Measurements from ENCODE around the gene LONP1. TPM values are rescaled to one million over a fixed set of nuclear protein-coding genes. Genes with fewer than 3 reads are reported as not detected.

Gene LONP1
- polyA plus RNA-seq, 1 experiment, result 77.4 TPM

DNA sequence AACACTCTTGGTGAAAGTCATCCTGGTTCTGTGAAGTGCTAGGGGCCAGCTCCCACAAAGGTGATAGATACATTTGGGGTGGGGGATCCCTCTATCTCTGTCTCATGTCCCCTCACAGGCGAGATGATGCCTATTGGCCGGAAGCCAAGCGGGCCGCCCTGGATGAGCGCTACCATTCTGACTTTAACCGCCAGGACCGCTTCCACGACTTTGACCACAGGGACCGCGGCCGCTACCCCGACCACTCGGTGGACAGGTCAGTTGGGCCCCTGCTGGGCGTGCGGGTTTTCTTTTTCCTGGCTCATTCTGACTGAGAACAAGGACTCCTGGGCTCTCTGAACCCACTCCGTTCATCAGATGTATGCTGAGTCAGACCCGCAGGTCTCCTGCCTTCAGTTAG lies 56.0 kb downstream of the LONP1 start:
- Histone ChIP-seq H3K4me3 (ENCODE audit: low read depth, low read length) (no peak overlapping the region), H3K36me3 (ENCODE audit: control insufficient read depth, insufficient read depth, low read length) (peaks cover 49% of the 10 kb centered on the region), H3K27me3 (ENCODE audit: control insufficient read depth, insufficient read depth, low read length) (no peaks in the 10 kb centered on the region)
- no peak for DNase-seq (ENCODE audit: low read depth)
- TF ChIP-seq, protein P1, sequence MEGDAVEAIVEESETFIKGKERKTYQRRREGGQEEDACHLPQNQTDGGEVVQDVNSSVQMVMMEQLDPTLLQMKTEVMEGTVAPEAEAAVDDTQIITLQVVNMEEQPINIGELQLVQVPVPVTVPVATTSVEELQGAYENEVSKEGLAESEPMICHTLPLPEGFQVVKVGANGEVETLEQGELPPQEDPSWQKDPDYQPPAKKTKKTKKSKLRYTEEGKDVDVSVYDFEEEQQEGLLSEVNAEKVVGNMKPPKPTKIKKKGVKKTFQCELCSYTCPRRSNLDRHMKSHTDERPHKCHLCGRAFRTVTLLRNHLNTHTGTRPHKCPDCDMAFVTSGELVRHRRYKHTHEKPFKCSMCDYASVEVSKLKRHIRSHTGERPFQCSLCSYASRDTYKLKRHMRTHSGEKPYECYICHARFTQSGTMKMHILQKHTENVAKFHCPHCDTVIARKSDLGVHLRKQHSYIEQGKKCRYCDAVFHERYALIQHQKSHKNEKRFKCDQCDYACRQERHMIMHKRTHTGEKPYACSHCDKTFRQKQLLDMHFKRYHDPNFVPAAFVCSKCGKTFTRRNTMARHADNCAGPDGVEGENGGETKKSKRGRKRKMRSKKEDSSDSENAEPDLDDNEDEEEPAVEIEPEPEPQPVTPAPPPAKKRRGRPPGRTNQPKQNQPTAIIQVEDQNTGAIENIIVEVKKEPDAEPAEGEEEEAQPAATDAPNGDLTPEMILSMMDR (IDR thresholded peaks at IDR 0.05; ENCODE audit: insufficient read depth, low read depth, low read length), result no peak
- POLR2A ChIA-PET, result no interaction called here
- CTCF ChIA-PET, result interaction anchor here (1.5 kb wide), 1 partner anchor 9 kb away, joined by 4 read pairs; no protein-coding TSS in a partner anchor

DNA sequence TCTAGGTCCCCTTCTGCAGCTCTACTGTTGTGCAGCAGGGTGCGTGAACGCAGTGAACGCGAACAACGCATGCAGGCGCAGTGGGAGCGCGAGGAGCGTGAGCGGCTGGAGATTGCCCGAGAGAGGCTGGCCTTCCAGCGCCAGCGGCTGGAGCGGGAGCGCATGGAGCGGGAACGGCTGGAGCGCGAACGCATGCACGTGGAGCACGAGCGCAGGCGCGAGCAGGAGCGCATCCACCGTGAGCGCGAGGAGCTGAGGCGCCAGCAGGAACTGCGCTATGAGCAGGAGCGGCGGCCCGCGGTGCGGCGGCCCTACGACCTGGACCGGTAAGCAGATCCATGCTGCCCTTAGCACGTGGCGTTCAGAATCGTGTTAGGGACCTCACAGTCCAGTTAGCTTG lies 58.5 kb downstream of the LONP1 start:
- no peak for DNase-seq (ENCODE audit: low read depth)
- CTCF ChIA-PET, result no interaction called here
- peaks cover 38% of the 10 kb centered on the region for H3K36me3 ChIP-seq (ENCODE audit: control insufficient read depth, insufficient read depth, low read length)
- POLR2A ChIA-PET, result no interaction called here
- TF ChIP-seq, protein P1 (IDR thresholded peaks at IDR 0.05; ENCODE audit: insufficient read depth, low read depth, low read length), result no peak
- no peak overlapping the region for H3K4me3 ChIP-seq (ENCODE audit: low read depth, low read length)
- no peaks in the 10 kb centered on the region for H3K27me3 ChIP-seq (ENCODE audit: control insufficient read depth, insufficient read depth, low read length)

DNA sequence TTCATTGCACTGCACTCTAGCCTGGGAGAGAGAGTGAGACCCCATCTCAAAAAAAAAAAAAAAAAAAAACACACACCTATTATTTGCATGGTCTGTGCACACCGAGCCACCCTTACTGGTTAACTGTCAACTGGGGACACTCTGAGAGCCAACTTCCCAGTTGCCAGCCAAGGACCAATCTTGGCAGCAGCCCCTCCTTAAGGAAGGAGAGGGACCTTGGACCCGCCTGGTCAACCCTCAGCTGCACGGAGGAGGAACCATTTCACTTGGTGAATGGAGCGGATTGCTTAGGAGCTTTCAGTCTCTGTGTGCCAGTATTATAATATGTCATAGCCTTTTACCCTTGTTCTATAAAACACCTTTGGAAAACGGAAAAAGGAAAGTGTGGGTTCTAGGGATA lies 64.5 kb downstream of the LONP1 start:
- POLR2A ChIA-PET, result no interaction called here
- no peak overlapping the region for H3K4me3 ChIP-seq (ENCODE audit: low read depth, low read length)
- DNase-seq (ENCODE audit: low read depth), result no peak
- CTCF ChIA-PET, result interaction anchor here (1.4 to 2.1 kb wide), 2 partner anchors 9 to 10 kb away, joined by 4 to 9 read pairs; no protein-coding TSS in a partner anchor
- no peaks in the 10 kb centered on the region for H3K27me3 ChIP-seq (ENCODE audit: control insufficient read depth, insufficient read depth, low read length)
- H3K36me3 ChIP-seq (ENCODE audit: control insufficient read depth, insufficient read depth, low read length), result peaks cover 41% of the 10 kb centered on the region
- TF ChIP-seq, protein P1 (IDR thresholded peaks at IDR 0.05; ENCODE audit: insufficient read depth, low read depth, low read length), result no peak

DNA sequence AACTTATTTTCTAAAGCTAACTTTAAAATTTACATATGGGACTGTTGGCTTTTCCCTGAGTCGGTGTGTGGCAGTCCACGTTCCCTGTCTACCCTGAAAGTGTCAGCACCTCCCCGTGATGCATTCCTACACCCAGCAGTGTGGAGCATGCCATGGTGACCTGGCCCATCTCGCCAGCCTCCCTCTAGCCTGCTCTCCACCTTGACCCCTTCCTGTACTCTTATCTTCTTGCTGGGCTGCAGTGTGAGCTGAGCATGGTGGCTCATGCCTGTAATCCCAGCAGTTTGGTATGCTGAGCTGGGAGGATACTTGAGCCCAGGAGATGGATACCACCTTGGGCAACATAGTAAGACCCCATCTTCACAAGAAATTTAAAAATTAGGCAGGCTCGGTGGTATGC lies 65.0 kb downstream of the LONP1 start:
- Histone ChIP-seq H3K27me3 (ENCODE audit: control insufficient read depth, insufficient read depth, low read length) (no peaks in the 10 kb centered on the region), H3K36me3 (ENCODE audit: control insufficient read depth, insufficient read depth, low read length) (peaks cover 43% of the 10 kb centered on the region), H3K4me3 (ENCODE audit: low read depth, low read length) (no peak overlapping the region)
- DNase-seq (ENCODE audit: low read depth), result no peak
- ChIA-PET CTCF (interaction anchor here (0.6 to 2.1 kb wide), 3 partner anchors 9 to 32 kb away, joined by 3 to 9 read pairs (median 4); no protein-coding TSS in a partner anchor), POLR2A (no interaction called here)
- TF ChIP-seq, protein P1 (IDR thresholded peaks at IDR 0.05; ENCODE audit: insufficient read depth, low read depth, low read length), result no peak

DNA sequence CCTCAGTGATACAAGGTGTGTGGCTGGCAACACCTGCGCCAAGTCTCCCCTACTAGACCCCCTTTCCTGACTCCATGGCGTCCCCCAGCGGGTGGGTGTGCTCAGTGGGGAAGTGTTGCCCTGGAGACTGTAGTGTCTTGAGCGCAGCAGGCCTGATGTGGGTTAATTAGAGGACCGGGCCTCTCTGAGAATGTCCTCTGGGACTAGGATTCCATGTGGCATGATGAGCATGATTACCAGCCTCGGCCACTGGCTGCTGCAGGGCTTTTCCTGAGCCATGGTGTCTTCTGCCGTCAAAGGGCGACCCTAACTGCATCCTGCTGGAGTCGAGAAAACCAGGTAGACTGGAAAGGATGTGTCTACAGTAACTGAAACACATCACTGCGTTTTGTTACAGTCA lies 67.7 kb downstream of the LONP1 start:
- Histone ChIP-seq H3K36me3 (ENCODE audit: control insufficient read depth, insufficient read depth, low read length) (peaks cover 41% of the 10 kb centered on the region), H3K4me3 (ENCODE audit: low read depth, low read length) (no peak overlapping the region), H3K27me3 (ENCODE audit: control insufficient read depth, insufficient read depth, low read length) (no peaks in the 10 kb centered on the region)
- ChIA-PET POLR2A (no interaction called here), CTCF (no interaction called here)
- TF ChIP-seq, protein P1 (IDR thresholded peaks at IDR 0.05; ENCODE audit: insufficient read depth, low read depth, low read length), result no peak
- DNase-seq (ENCODE audit: low read depth), result no peak

Measured in BJ (cell line).